NB4 (cell line): ENCODE measurements around the gene SMDT1.

ENCODE experiments used
- DNase-seq: peaks from one replicate; pipeline ENCODE4 v3.0.0; 2010; ENCODE audit warnings: low read depth
- H3K4me3 ChIP-seq: one replicate; pipeline ENCODE4 v1.5.1; 2011; ENCODE audit warnings: mild to moderate bottlenecking, low read depth, low read length, moderate library complexity
- MYC ChIP-seq: IDR thresholded peaks from 2 replicates; pipeline ENCODE4 v1.6.1; 2011; ENCODE audit warnings: low read depth, low read length
- POLR2A ChIP-seq: IDR thresholded peaks from 2 replicates; pipeline ENCODE4 v1.6.1; 2011; ENCODE audit warnings: mild to moderate bottlenecking; ENCODE audit not compliant: insufficient read length; ENCODE audit errors: extremely low read depth
- TF ChIP-seq, protein P1 (sequence below): IDR thresholded peaks from one replicate; pipeline ENCODE4 v1.5.1; 2012; ENCODE audit warnings: low read depth, low read length
- TF ChIP-seq, protein P2 (sequence below): IDR thresholded peaks from 2 replicates; pipeline ENCODE4 v1.6.1; 2011; ENCODE audit warnings: low read depth, low read length

Gene SMDT1

DNA sequence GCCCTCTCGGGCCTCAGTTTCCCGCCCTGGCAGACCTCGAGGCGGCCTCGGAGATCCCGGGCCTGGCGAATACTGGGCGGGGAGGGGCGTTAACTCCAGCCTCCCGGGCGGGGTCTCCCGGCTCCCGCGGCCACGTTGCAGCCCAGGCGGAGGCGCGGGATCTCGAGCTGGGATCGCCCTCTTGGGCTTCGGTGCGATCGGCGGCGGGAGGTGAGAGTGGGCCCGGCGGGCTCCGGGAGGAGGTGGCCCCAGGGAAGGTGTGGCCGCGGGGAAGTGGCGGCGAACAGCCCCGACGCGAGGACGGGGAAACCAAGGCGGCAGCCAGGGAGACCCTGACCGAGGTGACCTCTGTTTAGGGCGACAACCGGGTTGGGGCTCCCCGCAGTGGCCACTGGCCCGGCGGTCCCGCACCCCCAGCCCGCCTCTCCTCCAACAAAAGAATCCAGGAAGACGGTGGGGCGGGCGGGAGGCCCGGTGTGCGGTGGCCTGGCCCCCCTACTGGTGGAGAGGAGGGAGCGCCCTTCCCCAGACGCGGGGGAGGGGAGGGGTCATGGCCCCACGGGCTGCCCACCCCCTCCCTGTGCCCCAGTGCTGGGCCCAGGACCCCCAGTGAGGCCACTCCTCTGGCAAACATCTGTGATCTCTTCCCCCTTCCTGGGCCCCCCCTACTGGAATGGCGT, 5.2 kb upstream of the SMDT1 start, which contains the start of gene PHETA2:
Gene PHETA2 (plus strand): TSS at position 117 of the 680 bp plus-strand sequence. CDS start 3,046 bp downstream, outside the sequence.
- H3K4me3 ChIP-seq: no peak within 1 kb of the TSS
- DNase-seq: no peak
- TF ChIP-seq POLR2A (no peak), MYC (no peak)
- TF ChIP-seq, protein P1, sequence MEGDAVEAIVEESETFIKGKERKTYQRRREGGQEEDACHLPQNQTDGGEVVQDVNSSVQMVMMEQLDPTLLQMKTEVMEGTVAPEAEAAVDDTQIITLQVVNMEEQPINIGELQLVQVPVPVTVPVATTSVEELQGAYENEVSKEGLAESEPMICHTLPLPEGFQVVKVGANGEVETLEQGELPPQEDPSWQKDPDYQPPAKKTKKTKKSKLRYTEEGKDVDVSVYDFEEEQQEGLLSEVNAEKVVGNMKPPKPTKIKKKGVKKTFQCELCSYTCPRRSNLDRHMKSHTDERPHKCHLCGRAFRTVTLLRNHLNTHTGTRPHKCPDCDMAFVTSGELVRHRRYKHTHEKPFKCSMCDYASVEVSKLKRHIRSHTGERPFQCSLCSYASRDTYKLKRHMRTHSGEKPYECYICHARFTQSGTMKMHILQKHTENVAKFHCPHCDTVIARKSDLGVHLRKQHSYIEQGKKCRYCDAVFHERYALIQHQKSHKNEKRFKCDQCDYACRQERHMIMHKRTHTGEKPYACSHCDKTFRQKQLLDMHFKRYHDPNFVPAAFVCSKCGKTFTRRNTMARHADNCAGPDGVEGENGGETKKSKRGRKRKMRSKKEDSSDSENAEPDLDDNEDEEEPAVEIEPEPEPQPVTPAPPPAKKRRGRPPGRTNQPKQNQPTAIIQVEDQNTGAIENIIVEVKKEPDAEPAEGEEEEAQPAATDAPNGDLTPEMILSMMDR: no peak
- TF ChIP-seq, protein P2, sequence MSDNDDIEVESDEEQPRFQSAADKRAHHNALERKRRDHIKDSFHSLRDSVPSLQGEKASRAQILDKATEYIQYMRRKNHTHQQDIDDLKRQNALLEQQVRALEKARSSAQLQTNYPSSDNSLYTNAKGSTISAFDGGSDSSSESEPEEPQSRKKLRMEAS: no peak

DNA sequence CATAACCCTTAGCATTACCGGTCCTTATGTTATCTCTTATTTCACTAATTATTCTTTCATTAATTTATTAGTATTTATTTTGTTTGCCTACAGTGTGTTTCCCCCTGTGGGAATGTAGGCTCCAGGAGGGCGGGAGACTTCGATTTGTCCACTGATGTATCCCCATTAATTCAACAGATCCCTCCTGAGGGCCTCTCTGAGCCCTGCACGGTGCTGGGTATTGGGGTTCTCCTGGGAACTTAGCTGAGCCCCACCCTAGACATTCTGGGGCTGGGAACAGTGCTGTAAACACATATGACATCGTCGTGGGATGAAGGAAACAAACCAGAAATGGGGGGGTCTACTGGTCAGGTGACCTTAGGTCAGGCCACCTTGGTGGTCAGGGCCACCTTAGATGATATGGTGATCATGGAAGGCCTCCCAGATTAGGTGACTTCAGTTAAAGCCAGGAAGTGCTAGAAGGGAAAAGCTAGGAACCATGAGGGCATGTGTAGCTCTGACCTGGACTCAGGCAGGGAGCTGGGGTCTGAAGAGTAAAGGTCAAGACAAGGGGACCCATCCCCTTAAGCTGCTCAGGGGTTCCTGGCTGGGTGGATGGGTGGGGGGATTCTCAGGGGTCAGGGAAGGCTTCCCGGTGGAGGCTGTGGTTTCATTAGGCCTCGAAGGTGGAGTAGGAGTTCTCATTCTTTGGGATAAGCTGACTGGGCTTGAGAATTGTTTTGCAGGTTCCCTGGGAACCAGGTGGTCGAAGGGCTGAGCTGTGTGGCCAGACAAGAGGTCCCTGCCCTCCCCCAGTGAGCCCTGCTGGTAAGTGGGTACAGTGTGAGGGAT, 4.4 kb upstream of the SMDT1 start:
- TF ChIP-seq, protein P1: no peak
- TF ChIP-seq, protein P2: no peak
- no peak for TF ChIP-seq MYC
- no peak for TF ChIP-seq POLR2A
- H3K4me3 ChIP-seq: no peak overlapping the region
- no peak for DNase-seq

DNA sequence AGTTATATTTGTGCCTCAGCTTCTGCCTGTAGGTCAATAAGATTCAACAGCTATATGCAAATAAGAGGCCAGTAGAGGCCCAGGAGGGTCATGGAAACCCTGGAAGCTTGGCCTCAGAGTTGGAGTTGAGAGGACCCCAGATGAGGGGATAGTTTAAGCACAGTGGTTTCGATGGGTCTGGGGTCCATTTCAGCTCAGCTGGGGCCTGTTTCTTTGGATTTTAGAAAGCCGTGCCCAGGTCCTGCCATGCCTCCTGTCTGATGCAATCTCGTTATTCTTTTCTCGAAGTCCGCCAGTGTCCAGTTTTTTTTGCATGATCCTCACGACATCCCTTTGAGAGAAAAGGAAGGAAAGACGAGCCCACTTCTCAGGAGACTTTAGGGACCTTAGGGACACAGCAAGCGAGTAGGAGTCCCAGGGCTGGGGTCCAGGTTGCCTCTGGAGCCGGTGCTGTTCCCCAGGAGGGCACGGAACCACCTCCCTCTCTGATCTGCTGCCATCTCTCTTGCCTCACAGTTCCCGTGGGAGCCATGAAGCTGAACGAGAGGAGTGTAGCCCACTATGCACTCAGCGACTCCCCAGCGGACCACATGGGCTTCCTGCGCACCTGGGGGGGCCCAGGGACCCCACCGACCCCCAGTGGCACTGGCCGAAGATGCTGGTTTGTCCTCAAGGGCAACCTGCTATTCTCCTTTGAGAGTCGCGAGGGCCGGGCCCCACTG, 2.6 kb upstream of the SMDT1 start:
- TF ChIP-seq, protein P1: no peak
- TF ChIP-seq, protein P2: no peak
- TF ChIP-seq POLR2A (no peak), MYC (no peak)

DNA sequence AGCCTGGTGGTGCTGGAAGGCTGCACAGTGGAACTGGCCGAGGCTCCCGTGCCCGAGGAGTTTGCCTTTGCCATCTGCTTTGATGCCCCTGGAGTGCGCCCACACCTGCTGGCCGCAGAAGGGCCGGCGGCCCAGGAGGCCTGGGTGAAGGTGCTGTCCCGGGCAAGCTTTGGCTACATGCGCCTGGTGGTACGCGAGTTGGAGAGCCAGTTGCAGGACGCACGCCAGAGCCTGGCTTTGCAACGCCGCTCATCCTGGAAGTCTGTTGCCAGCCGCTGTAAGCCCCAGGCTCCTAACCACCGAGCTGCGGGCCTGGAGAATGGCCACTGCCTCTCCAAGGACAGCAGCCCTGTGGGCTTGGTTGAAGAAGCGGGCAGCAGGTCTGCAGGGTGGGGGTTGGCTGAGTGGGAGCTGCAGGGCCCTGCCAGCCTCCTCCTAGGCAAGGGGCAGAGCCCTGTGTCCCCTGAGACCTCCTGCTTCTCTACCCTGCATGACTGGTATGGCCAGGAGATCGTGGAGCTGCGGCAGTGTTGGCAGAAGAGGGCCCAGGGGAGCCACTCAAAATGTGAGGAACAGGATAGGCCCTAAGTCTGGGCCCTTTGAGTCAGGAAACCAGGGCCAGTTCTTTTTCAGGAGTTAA, 1.9 kb upstream of the SMDT1 start:
- no peak overlapping the region for H3K4me3 ChIP-seq
- no peak for DNase-seq
- TF ChIP-seq, protein P1: no peak
- TF ChIP-seq POLR2A (no peak), MYC (no peak)
- TF ChIP-seq, protein P2: no peak

More for the DNA sequence above, 2.6 kb upstream of the SMDT1 start:
- no peak for DNase-seq
- H3K4me3 ChIP-seq: no peak overlapping the region
